ENCODE data around the gene UBR4. TPM values are rescaled to one million over a fixed set of nuclear protein-coding genes. Genes with fewer than 3 reads are reported as not detected.

UBR4 gene
- total and polyA plus RNA-seq, 2 donors from 2014 or later, result 167 to 319 TPM

DNA sequence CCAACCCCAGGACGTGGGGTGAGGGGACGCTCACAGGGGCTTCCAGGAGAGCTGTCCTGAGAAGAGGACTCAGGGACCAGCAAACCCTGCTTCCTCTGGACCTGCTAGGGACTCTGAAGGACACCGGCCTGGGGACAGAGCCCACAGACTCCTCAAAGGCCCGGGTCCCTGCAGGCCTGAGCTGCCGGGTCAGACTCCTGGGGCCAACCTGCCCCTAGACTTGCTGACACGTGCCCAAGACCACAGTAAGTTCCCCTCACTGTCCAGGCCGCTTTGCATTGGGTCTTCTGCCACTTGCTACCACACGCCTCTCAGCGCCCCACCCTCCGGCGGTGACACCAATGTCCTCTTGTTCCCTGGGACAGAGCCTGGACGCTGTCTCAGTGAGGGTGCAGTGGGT lies 146.9 kb downstream of the UBR4 start:
- TF ChIP-seq, protein P1, sequence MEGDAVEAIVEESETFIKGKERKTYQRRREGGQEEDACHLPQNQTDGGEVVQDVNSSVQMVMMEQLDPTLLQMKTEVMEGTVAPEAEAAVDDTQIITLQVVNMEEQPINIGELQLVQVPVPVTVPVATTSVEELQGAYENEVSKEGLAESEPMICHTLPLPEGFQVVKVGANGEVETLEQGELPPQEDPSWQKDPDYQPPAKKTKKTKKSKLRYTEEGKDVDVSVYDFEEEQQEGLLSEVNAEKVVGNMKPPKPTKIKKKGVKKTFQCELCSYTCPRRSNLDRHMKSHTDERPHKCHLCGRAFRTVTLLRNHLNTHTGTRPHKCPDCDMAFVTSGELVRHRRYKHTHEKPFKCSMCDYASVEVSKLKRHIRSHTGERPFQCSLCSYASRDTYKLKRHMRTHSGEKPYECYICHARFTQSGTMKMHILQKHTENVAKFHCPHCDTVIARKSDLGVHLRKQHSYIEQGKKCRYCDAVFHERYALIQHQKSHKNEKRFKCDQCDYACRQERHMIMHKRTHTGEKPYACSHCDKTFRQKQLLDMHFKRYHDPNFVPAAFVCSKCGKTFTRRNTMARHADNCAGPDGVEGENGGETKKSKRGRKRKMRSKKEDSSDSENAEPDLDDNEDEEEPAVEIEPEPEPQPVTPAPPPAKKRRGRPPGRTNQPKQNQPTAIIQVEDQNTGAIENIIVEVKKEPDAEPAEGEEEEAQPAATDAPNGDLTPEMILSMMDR (IDR thresholded peaks at IDR 0.05; ENCODE audit: borderline replicate concordance, extremely low read depth, insufficient read depth), result no peak
- peaks cover 0 to 10% (median 4%) of the 10 kb centered on the region in 3 donors for H3K4me1 ChIP-seq (ENCODE audit: control insufficient read depth in 2 of 3, insufficient read depth in 2 of 3, low read depth in 1 of 3, low read length in 3 of 3)
- no peaks in the 10 kb centered on the region for H3K9me3 ChIP-seq (ENCODE audit: control insufficient read depth in 2 of 3, insufficient read depth in 1 of 3, low read length in 3 of 3)
- H3K27me3 ChIP-seq (ENCODE audit: control insufficient read depth, insufficient read depth, low read length), result no peaks in the 10 kb centered on the region
- H3K4me3 ChIP-seq (ENCODE audit: low read length in 3 of 3), result no peak overlapping the region
- no peak for DNase-seq
- H3K9ac ChIP-seq (ENCODE audit: low read length in 3 of 3), result no peak overlapping the region
- no peak overlapping the region for H3K27ac ChIP-seq (ENCODE audit: low read depth in 2 of 2, low read length in 2 of 2)
- H3K36me3 ChIP-seq (ENCODE audit: control insufficient read depth in 2 of 3, insufficient read depth in 3 of 3, low read length in 3 of 3), result no peaks in the 10 kb centered on the region
- intact Hi-C loops (cut with DNase I), result no loop called here
- FAIRE-seq, result no peak

DNA sequence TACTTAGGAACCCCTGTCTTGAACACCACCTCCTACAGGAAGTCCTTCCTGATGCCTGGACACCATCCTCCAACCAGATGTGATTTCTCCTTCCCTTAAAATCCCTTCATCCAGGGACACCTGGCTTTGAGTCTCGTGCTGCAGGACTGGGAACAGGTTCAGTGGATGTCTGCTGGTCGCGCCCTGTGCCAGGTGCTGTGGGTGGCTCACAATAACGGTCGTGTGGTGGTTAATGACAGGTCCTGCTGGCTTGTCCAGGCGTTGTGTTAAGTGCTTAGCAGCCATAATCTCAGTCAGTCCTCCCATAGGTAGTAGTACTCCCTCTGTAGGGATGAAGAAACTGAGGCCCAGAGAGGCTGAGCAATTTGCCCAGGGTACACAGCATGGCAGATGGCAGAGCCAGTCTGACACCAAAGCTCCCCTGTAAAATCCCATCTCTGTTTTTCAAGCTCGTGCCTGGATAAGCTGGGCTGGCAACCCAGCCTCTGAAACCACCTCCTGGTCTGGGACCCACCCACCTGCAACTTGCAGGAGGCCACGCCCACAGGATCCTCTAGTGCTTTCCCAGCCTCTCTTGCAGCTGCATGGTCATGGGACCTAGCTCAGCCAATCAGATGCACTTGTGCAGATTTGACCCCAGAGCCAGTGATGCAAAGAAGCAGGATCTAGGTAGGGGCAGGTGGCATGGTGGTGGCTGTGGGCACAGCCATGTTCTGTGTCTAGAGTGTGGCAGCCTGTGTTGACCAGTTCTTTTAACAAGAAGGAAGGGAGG lies 147.6 kb downstream of the UBR4 start:
- Histone ChIP-seq H3K36me3 (ENCODE audit: control insufficient read depth in 2 of 3, insufficient read depth in 3 of 3, low read length in 3 of 3) (no peaks in the 10 kb centered on the region), H3K4me1 (ENCODE audit: control insufficient read depth in 2 of 3, insufficient read depth in 2 of 3, low read depth in 1 of 3, low read length in 3 of 3) (peaks cover 0 to 6% (median 0%) of the 10 kb centered on the region in 3 donors), H3K9ac (ENCODE audit: low read length in 3 of 3) (no peak overlapping the region), H3K27ac (ENCODE audit: low read depth in 2 of 2, low read length in 2 of 2) (no peak overlapping the region), H3K27me3 (ENCODE audit: control insufficient read depth, insufficient read depth, low read length) (no peaks in the 10 kb centered on the region), H3K9me3 (ENCODE audit: control insufficient read depth in 2 of 3, insufficient read depth in 1 of 3, low read length in 3 of 3) (no peaks in the 10 kb centered on the region), H3K4me3 (ENCODE audit: low read length in 3 of 3) (no peak overlapping the region)
- DNase-seq (no peak), FAIRE-seq (no peak)
- intact Hi-C loops (cut with DNase I), result no loop called here
- TF ChIP-seq, protein P1 (IDR thresholded peaks at IDR 0.05; ENCODE audit: borderline replicate concordance, extremely low read depth, insufficient read depth), result no peak

DNA sequence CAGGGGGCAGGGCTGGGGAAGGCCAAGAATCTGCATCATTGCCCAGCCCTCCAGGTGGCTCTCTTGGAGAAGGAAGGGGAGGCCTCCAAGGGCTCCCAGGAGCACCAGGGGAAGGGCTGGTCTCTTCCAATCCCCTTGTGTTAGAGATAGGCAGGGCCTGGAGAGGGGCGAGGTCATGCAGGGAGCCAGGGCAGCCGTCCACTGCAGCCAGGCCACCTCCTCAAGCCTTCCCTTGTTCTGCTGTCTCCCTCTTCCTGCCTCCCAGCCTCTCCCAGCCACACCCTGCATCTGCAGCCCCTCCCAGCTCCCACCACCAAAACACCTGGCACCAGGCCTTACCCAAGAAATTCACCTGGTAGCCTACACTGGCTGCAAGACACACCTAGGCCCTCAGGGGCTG lies 148.3 kb downstream of the UBR4 start:
- H3K4me1 ChIP-seq (ENCODE audit: control insufficient read depth in 2 of 3, insufficient read depth in 2 of 3, low read depth in 1 of 3, low read length in 3 of 3), result peaks cover 0 to 3% (median 0%) of the 10 kb centered on the region in 3 donors

More for the DNA sequence above, 148.3 kb downstream of the UBR4 start:
- no peaks in the 10 kb centered on the region for H3K27me3 ChIP-seq (ENCODE audit: control insufficient read depth, insufficient read depth, low read length)
- TF ChIP-seq, protein P1 (IDR thresholded peaks at IDR 0.05; ENCODE audit: borderline replicate concordance, extremely low read depth, insufficient read depth), result no peak
- H3K27ac ChIP-seq (ENCODE audit: low read depth in 2 of 2, low read length in 2 of 2), result no peak overlapping the region
- H3K36me3 ChIP-seq (ENCODE audit: control insufficient read depth in 2 of 3, insufficient read depth in 3 of 3, low read length in 3 of 3), result no peaks in the 10 kb centered on the region
- intact Hi-C loops (cut with DNase I), result no loop called here
- H3K9me3 ChIP-seq (ENCODE audit: control insufficient read depth in 2 of 3, insufficient read depth in 1 of 3, low read length in 3 of 3), result no peaks in the 10 kb centered on the region
- FAIRE-seq (no peak), DNase-seq (no peak)
- no peak overlapping the region for H3K4me3 ChIP-seq (ENCODE audit: low read length in 3 of 3)
- no peak overlapping the region for H3K9ac ChIP-seq (ENCODE audit: low read length in 3 of 3)
